Right renal cortex interstitium (tissue), 3 donors: ENCODE results near the gene CDSN. TPM values are rescaled to one million over a fixed set of nuclear protein-coding genes. Genes with fewer than 3 reads are reported as not detected.
"Not testable (repeated sequence)": the region's sequence is repeated elsewhere in the genome, so short reads cannot be mapped to it uniquely, and the experiment has no call there.

Experiments used
- DNase-seq, 3 donors: peaks; one replicate each; pipeline ENCODE4 v3.0.0-alpha.2; 2013; ENCODE audit warnings: low read depth in 3 of 3, low spot score in 2 of 3
- polyA plus RNA-seq, 3 donors: library from polyadenylated mRNA; unstranded; fragments of 120-200 nt; gene quantifications; one replicate each; pipeline ENCODE4 v1.2.1, GENCODE V29; 2013; ENCODE audit not compliant: insufficient read length in 3 of 3

Gene CDSN
- polyA plus RNA-seq, 3 donors, result not detected

DNA sequence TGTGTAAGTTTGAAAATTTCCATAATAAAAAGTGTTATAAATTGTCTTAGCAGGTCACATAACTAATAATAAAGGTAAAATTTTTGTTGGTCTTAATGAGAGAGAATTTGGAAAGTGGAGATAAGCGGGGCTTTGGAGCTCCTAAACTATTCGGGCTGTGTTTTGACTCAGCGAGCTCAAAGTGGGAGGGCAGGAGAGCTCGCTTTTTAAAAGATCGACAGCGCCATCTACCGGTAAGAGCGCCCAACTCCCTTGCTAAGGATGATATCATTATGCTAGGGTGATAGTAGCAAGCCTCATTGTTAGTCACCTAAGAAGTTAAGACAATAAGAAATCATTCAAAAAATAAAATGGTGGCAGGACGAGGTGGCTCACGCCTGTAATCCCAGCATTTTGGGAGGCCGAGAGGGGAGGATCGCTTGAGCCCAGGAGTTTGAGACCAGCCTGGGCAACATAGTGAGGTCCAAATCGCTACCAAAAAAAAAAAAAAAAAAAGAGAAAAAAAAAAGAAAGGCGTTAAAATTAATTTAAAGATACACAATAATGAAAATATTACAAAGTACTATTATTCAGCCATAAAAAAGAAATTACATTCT is 32.7 kb downstream of the CDSN start:
- DNase-seq, result peak; percentile 80 to 85 (median 82)

DNA sequence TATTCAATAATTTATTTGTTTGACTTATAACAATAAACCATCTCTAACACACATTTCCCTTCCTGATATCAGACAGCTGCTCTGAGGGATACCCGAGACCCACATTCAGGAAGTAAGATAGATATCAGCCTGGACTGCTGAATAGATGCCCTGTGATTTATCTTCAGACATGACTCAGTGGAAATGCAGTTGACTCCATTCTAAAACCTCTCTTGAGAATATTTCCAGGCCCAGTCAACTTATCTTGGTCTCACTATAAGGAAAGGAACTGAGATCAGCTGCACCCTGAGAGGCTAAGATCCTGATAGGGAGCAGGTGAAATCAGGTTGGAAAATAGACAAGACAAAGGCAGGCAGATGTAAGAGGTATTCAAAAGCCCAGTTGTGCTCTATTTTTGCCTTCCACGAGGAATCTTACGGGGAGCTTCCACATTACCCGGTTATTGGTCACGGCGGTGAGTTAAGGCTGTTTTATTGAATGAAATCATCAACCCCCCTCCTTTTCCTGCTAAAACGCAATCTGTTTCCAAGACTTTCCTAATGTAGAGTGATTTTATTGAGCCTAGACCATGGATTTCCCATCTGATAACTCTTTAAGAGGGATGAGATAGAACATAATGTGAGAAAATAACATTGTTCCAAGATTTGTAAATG is 33.3 kb downstream of the CDSN start:
- no peak for DNase-seq

GRCh38 chr6:31083742-31084354 is 36.4 kb downstream of the CDSN start:
- DNase-seq, result no peak

- no peak for DNase-seq
These were observed 38.4 kb downstream of the CDSN start for GRCh38 chr6:31081872-31082271.

DNA sequence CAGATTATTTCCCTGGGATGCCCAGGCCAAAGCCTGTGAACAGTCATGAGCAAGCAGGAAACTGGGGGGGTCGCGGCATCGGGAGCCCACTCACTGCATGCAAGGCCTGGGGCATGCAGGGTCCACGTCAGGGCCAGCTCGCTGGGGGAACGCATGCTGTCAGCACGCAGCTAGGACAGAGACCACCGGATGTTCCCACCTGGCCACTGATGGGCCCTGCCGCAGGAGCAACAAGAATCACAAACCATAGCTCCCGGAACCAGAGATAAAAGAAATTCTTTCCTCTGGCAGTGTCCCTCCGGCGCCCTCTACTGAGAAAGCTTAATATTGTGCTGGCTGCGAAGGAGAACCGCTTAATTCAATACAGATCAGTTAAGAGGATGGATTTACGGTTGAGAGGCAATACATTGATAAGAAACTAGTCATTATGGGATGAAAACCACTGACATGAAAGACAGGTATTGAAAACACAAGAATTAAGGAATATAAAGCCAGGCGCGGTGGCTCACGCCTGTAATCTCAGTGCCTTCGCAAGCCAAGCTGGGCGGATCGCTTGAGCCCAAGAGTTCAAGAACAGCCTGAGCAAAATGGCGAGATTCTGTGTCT is 40.5 kb downstream of the CDSN start:
- DNase-seq, result peak in 1 of 3 donors; percentile 62

- DNase-seq, result no peak
These were observed 43.6 kb downstream of the CDSN start for GRCh38 chr6:31076611-31077010.

DNA sequence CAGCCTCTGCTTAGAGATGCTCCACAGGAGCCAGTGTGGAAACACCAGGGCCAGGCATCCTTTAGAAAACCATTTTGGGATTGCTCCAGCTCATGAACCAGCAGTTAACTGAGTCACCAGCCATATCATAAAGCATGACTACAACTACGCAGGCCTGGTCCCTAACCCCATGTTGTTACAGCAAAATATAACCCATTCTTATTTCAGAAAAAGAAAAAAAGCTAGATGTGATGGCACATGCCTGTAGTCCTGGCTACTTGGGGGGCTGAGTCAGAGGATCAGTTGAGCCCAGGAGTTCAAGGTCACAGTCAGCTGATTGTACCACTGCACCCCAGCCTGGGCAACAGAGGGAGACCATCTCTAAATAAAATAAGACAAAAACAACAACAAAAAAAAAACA is 44.7 kb downstream of the CDSN start:
- DNase-seq, result no peak

DNA sequence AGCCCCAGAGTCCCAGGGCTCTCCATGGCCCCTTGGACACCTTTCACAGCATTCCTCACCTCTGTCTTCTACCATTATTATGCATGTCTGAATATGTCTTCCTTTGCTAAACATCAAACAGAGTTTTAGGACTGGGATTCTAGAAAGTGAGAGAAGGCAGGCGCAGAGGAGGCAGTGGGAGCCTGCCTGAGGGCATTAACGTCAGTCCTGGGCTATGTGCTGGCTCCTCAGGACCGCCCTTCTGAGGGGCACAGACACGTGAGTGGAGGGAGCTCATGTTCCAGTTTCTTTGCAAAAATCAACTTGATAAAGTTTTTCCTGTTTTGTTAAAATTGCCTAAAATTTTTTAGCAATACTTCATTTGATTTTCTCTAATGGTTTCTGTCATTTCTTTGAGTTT is 45.8 kb downstream of the CDSN start:
- DNase-seq, result no peak

- peak in 1 of 3 donors; percentile 65 for DNase-seq
These were observed 49.5 kb downstream of the CDSN start for GRCh38 chr6:31070711-31071197.

DNA sequence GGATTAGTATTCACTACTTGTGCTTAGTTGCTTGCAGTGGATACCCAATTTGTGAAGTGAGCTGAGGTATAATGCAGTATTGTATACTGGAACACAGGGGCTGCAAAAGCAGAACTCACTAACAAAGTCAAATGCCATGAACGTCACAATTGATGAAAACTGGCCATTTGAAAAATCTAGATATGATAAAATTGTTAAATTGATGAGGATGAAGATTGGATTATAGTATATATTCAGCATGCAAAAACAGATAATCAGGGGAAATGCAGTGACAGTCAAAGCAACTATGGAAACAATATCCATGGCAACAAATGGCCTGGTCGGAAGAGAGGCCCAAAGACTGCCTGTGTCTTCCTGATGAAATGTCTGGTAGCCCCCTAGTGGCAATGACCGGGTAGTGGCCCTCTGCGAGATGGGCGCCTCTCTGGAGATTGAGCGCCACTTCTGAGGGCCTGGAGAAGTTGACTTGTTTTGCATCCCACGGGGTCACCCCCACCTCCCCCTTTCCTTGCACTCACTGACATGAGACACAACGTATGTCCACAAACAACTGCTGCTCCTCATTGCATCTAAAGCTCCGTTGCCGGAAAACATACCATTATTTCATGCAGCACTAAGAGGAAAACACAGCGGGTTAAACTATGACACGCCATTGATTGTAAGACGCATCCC is 51.4 kb downstream of the CDSN start:
- peak in 1 of 3 donors; percentile 62 for DNase-seq

- DNase-seq, result not testable (repeated sequence)
These were observed 52.2 kb downstream of the CDSN start for GRCh38 chr6:31067891-31068668.

- DNase-seq, result not testable (repeated sequence)
These were observed 53.2 kb downstream of the CDSN start for GRCh38 chr6:31067028-31067427.

GRCh38 chr6:31065556-31065955 is 54.7 kb downstream of the CDSN start:
- DNase-seq, result no peak

Other genes starting within 250 kb of the CDSN start
- gene DDR1, start 235.9 kb downstream of the CDSN start, polyA plus RNA-seq, result 100 to 1,000 TPM; 139 to 163 (median 149) TPM
- gene GTF2H4, start 212.2 kb downstream of the CDSN start, polyA plus RNA-seq, result 10 to 100 TPM; 36.1 to 44.6 (median 37.2) TPM
- 10 to 100 TPM; 25.6 to 35.0 (median 30.1) TPM for gene VARS2, start 206.2 kb downstream of the CDSN start, polyA plus RNA-seq
- gene SFTA2, start 188.3 kb downstream of the CDSN start, polyA plus RNA-seq, result 1 to 10 TPM in 2 of 3 donors, under 1 TPM in 1; 0.29 to 1.2 (median 1.1) TPM
- under 1 TPM; 0.03 to 0.07 (median 0.06) TPM for gene MUCL3, start 179.5 kb downstream of the CDSN start, polyA plus RNA-seq
- not detected for gene MUC21, start 136.7 kb downstream of the CDSN start, polyA plus RNA-seq
- gene MUC22, start 110.0 kb downstream of the CDSN start, polyA plus RNA-seq, result not detected
- not detected for gene C6orf15, start 7.9 kb downstream of the CDSN start, polyA plus RNA-seq
- gene PSORS1C1, start 5.6 kb downstream of the CDSN start, polyA plus RNA-seq, result under 1 TPM in 2 of 3 donors, not detected in 1; 0.14 to 0.40 TPM
- not detected for gene PSORS1C2, start 18.6 kb upstream of the CDSN start, polyA plus RNA-seq
- gene CCHCR1, start 37.4 kb upstream of the CDSN start, polyA plus RNA-seq, result 10 to 100 TPM; 24.2 to 25.2 (median 25.1) TPM
- gene TCF19, start 38.1 kb upstream of the CDSN start, polyA plus RNA-seq, result 10 to 100 TPM; 16.5 to 19.9 (median 17.8) TPM
- gene POU5F1, start 50.2 kb upstream of the CDSN start, polyA plus RNA-seq, result 1 to 10 TPM; 1.2 to 2.5 (median 2.2) TPM
- gene HLA-C, start 151.6 kb upstream of the CDSN start, polyA plus RNA-seq, result 100 to 1,000 TPM in 2 of 3 donors, 10 to 100 TPM in 1; 81.5 to 157 (median 126) TPM
- 100 to 1,000 TPM in 2 of 3 donors, 10 to 100 TPM in 1; 97.2 to 236 (median 160) TPM for gene HLA-B, start 236.7 kb upstream of the CDSN start, polyA plus RNA-seq